ENCODE measurements around the gene PPARA. TPM values are rescaled to one million over a fixed set of nuclear protein-coding genes. Genes with fewer than 3 reads are reported as not detected.

PPARA gene
- total RNA-seq, 1 donor from 2014 or later: 23.0 TPM

GRCh38 chr22:46267431-46268279 lies 117.3 kb downstream of the PPARA start, which contains the start of gene TTC38:
Gene TTC38 (plus strand): TSS chr22:46268008. CDS start chr22:46268040, 32 bp downstream.
- no peak for TF ChIP-seq CTCF (IDR thresholded peaks at IDR 0.05)
- POLR2A ChIA-PET: interaction anchor here (0.6 to 2.0 kb wide), 6 partner anchors 14 to 506 kb away, joined by 3 to 12 read pairs (median 4); partner anchors contain the start of genes CDPF1 and GTSE1
- Mint-ChIP-seq H3K27ac (peak within 1 kb of the TSS; percentile 66), H3K4me1 (peaks cover 15% of the 10 kb centered on the region), H3K4me3 (peak within 1 kb of the TSS; percentile 91), H3K9me3 (no peaks in the 10 kb centered on the region), H3K27me3 (peaks cover 19% of the 10 kb centered on the region), H3K36me3 (ENCODE audit: low read depth) (no peaks in the 10 kb centered on the region)
- CTCF ChIA-PET: interaction anchor here (0.9 to 2.2 kb wide), 3 partner anchors 18 to 261 kb away, joined by 3 to 5 read pairs (median 4); partner anchors contain the start of genes CDPF1 and GTSE1
- intact Hi-C loops (cut with micrococcal nuclease): loop anchor here (1.0 kb wide), 2 partner anchors 14 to 17 kb away; partner anchors contain the start of gene CDPF1
- ATAC-seq (ENCODE audit: low read depth): peak; percentile 91
- DNase-seq: peak; percentile 57

- Mint-ChIP-seq H3K27me3 (peaks cover 5% of the 10 kb centered on the region), H3K36me3 (ENCODE audit: low read depth) (peaks cover 1% of the 10 kb centered on the region), H3K9me3 (no peaks in the 10 kb centered on the region), H3K4me3 (peak overlapping the region; percentile 64), H3K4me1 (peaks cover 9% of the 10 kb centered on the region), H3K27ac (no peak overlapping the region)
- ChIA-PET POLR2A (interaction anchor here (0.9 kb wide), 1 partner anchor 27 kb away, joined by 3 read pairs; the partner anchor contains the start of gene GTSE1), CTCF (no interaction called here)
- ATAC-seq (ENCODE audit: low read depth) (no peak), DNase-seq (no peak)
- intact Hi-C loops (cut with micrococcal nuclease): no loop called here
- TF ChIP-seq CTCF (IDR thresholded peaks at IDR 0.05): no peak
Observed at GRCh38 chr22:46269564-46269963, 119.2 kb downstream of the PPARA start.

- no peak overlapping the region for H3K27ac Mint-ChIP-seq
- intact Hi-C loops (cut with micrococcal nuclease): no loop called here
- peaks cover 14% of the 10 kb centered on the region for H3K36me3 Mint-ChIP-seq (ENCODE audit: low read depth)
- ATAC-seq (ENCODE audit: low read depth) (no peak), DNase-seq (no peak)
- peaks cover 7% of the 10 kb centered on the region for H3K4me1 Mint-ChIP-seq
- POLR2A ChIA-PET: no interaction called here
- no peaks in the 10 kb centered on the region for H3K9me3 Mint-ChIP-seq
- no peak for TF ChIP-seq CTCF (IDR thresholded peaks at IDR 0.05)
- H3K27me3 Mint-ChIP-seq: no peaks in the 10 kb centered on the region
- H3K4me3 Mint-ChIP-seq: no peak overlapping the region
- CTCF ChIA-PET: interaction anchor here (1.0 kb wide), 1 partner anchor 150 kb away, joined by 3 read pairs; no protein-coding TSS in a partner anchor
Observed at GRCh38 chr22:46272196-46272595, 121.9 kb downstream of the PPARA start.

- Mint-ChIP-seq H3K36me3 (ENCODE audit: low read depth) (peaks cover 15% of the 10 kb centered on the region), H3K27me3 (no peaks in the 10 kb centered on the region), H3K4me1 (peaks cover 3% of the 10 kb centered on the region), H3K9me3 (no peaks in the 10 kb centered on the region), H3K27ac (no peak overlapping the region), H3K4me3 (no peak overlapping the region)
- ATAC-seq (ENCODE audit: low read depth) (no peak), DNase-seq (no peak)
- CTCF ChIA-PET: interaction anchor here (1.0 kb wide), 1 partner anchor 151 kb away, joined by 3 read pairs; no protein-coding TSS in a partner anchor
- no peak for TF ChIP-seq CTCF (IDR thresholded peaks at IDR 0.05)
- POLR2A ChIA-PET: no interaction called here
- intact Hi-C loops (cut with micrococcal nuclease): no loop called here
Observed at GRCh38 chr22:46272762-46273431, 122.6 kb downstream of the PPARA start.

Measured in activated B cell treated with CpG ODN at 0.5 μM for 24 hours (primary cell).